GM21390 (cell line): Measurements from ENCODE around the gene CD80.
"Not testable (repeated sequence)": the region's sequence is repeated elsewhere in the genome, so short reads cannot be mapped to it uniquely, and the experiment has no call there.

Source experiments
- ATAC-seq: cut with Tn5 transposase; IDR thresholded peaks from one replicate; pipeline ENCODE4 v1.9.1; 2021; ENCODE audit not compliant: unreplicated experiment

CD80 gene

GRCh38 chr3:119559441-119559963 is at the start of gene CD80:
Gene CD80 (minus strand): TSS chr3:119559614. CDS start chr3:119557728, 1,886 bp downstream.
- peak; percentile 52 for ATAC-seq

- ATAC-seq: no peak
These were observed 49.1 kb upstream of the CD80 start for GRCh38 chr3:119608405-119609000.

- no peak for ATAC-seq
These were observed 45.5 kb upstream of the CD80 start for GRCh38 chr3:119604878-119605277.

GRCh38 chr3:119602676-119603075 is 43.3 kb upstream of the CD80 start:
- ATAC-seq: no peak

GRCh38 chr3:119601154-119601553 is 41.7 kb upstream of the CD80 start:
- ATAC-seq: no peak

- ATAC-seq: peak; percentile 61
These were observed 41.3 kb upstream of the CD80 start for GRCh38 chr3:119600732-119601131.

- ATAC-seq: no peak
These were observed 40.3 kb upstream of the CD80 start for GRCh38 chr3:119599558-119600174.

GRCh38 chr3:119598410-119599098 is 39.1 kb upstream of the CD80 start:
- ATAC-seq: peak; percentile 47

GRCh38 chr3:119597548-119598288 is 38.3 kb upstream of the CD80 start, which contains the start of gene PLA1A:
Gene PLA1A (plus strand): TSS chr3:119597885. CDS start chr3:119597914, 29 bp downstream.
- no peak for ATAC-seq

- no peak for ATAC-seq
These were observed 37.0 kb upstream of the CD80 start for GRCh38 chr3:119596398-119596797.

GRCh38 chr3:119595639-119596334 is 36.4 kb upstream of the CD80 start:
- no peak for ATAC-seq

GRCh38 chr3:119594929-119595328 is 35.5 kb upstream of the CD80 start:
- ATAC-seq: not testable (repeated sequence)

- no peak for ATAC-seq
These were observed 34.7 kb upstream of the CD80 start for GRCh38 chr3:119594066-119594465.

GRCh38 chr3:119592861-119593260 is 33.4 kb upstream of the CD80 start:
- ATAC-seq: no peak

GRCh38 chr3:119590706-119591105 is 31.3 kb upstream of the CD80 start:
- ATAC-seq: no peak

- no peak for ATAC-seq
These were observed 29.8 kb upstream of the CD80 start for GRCh38 chr3:119589102-119589773.

GRCh38 chr3:119588112-119588511 is 28.7 kb upstream of the CD80 start:
- no peak for ATAC-seq

- no peak for ATAC-seq
These were observed 27.3 kb upstream of the CD80 start for GRCh38 chr3:119586733-119587172.

- no peak for ATAC-seq
These were observed 26.6 kb upstream of the CD80 start for GRCh38 chr3:119585856-119586570.
